ENCODE results near the gene KLHDC8B. TPM values are rescaled to one million over a fixed set of nuclear protein-coding genes. Genes with fewer than 3 reads are reported as not detected.

Gene KLHDC8B
- total and polyA plus RNA-seq, 7 donors, result 11.3 to 134 (median 95.3) TPM

- no peaks in the 10 kb centered on the region for H3K27me3 ChIP-seq
- intact Hi-C loops (cut with DNase I), result no loop called here
- H3K4me3 ChIP-seq, result no peak overlapping the region
- peaks cover 0 to 18% (median 11%) of the 10 kb centered on the region in 4 donors for H3K36me3 ChIP-seq
- H3K27ac ChIP-seq, result no peak overlapping the region
- TF ChIP-seq EP300 (IDR thresholded peaks at IDR 0.05) (no peak), CTCF (IDR thresholded peaks at IDR 0.05) (no peak), POLR2A (IDR thresholded peaks at IDR 0.05) (no peak), POLR2AphosphoS5 (IDR thresholded peaks at IDR 0.05) (no peak)
- H3K9me3 ChIP-seq, result no peaks in the 10 kb centered on the region
- no peak for DNase-seq
- 97% methylated on average over 21 of the region's 21 CpGs for WGBS, 2 donors
- peaks cover 0 to 23% (median 18%) of the 10 kb centered on the region in 4 donors for H3K4me1 ChIP-seq
Measured at GRCh38 chr3:49162751-49163419, 8.5 kb upstream of the KLHDC8B start.

GRCh38 chr3:49163609-49164008 is 7.8 kb upstream of the KLHDC8B start:
- Histone ChIP-seq H3K36me3 (peaks cover 0 to 18% (median 11%) of the 10 kb centered on the region in 4 donors), H3K9me3 (no peaks in the 10 kb centered on the region), H3K4me3 (no peak overlapping the region), H3K27me3 (no peaks in the 10 kb centered on the region), H3K4me1 (peaks cover 0 to 23% (median 18%) of the 10 kb centered on the region in 4 donors), H3K27ac (no peak overlapping the region)
- 95 to 97% methylated on average over 8 of the region's 8 CpGs for WGBS, 2 donors
- TF ChIP-seq POLR2AphosphoS5 (IDR thresholded peaks at IDR 0.05) (no peak), CTCF (IDR thresholded peaks at IDR 0.05) (no peak), EP300 (IDR thresholded peaks at IDR 0.05) (no peak)
- intact Hi-C loops (cut with DNase I), result no loop called here
- DNase-seq, result no peak

- peak overlapping the region; percentile 79 to 96 (median 86) for H3K4me3 ChIP-seq
- H3K27ac ChIP-seq, result peak overlapping the region; percentile 85 to 92 (median 88)
- WGBS, 2 donors, result 40 to 59% methylated on average over 6 of the region's 6 CpGs
- H3K36me3 ChIP-seq, result peaks cover 0 to 18% (median 11%) of the 10 kb centered on the region in 4 donors
- H3K9me3 ChIP-seq, result no peaks in the 10 kb centered on the region
- peaks cover 0 to 23% (median 19%) of the 10 kb centered on the region in 4 donors for H3K4me1 ChIP-seq
- intact Hi-C loops (cut with DNase I), result loop anchor here (5.0 kb wide), 1 partner anchor 33 kb away; the partner anchor contains the start of gene LAMB2
- TF ChIP-seq POLR2A (IDR thresholded peaks at IDR 0.05), result no peak
- no peak for TF ChIP-seq POLR2AphosphoS5 (IDR thresholded peaks at IDR 0.05)
- TF ChIP-seq EP300 (IDR thresholded peaks at IDR 0.05), result no peak
- no peak for TF ChIP-seq CTCF (IDR thresholded peaks at IDR 0.05)
- H3K27me3 ChIP-seq, result no peaks in the 10 kb centered on the region
- DNase-seq, result no peak
Measured at GRCh38 chr3:49164983-49165720, 6.2 kb upstream of the KLHDC8B start.

DNA sequence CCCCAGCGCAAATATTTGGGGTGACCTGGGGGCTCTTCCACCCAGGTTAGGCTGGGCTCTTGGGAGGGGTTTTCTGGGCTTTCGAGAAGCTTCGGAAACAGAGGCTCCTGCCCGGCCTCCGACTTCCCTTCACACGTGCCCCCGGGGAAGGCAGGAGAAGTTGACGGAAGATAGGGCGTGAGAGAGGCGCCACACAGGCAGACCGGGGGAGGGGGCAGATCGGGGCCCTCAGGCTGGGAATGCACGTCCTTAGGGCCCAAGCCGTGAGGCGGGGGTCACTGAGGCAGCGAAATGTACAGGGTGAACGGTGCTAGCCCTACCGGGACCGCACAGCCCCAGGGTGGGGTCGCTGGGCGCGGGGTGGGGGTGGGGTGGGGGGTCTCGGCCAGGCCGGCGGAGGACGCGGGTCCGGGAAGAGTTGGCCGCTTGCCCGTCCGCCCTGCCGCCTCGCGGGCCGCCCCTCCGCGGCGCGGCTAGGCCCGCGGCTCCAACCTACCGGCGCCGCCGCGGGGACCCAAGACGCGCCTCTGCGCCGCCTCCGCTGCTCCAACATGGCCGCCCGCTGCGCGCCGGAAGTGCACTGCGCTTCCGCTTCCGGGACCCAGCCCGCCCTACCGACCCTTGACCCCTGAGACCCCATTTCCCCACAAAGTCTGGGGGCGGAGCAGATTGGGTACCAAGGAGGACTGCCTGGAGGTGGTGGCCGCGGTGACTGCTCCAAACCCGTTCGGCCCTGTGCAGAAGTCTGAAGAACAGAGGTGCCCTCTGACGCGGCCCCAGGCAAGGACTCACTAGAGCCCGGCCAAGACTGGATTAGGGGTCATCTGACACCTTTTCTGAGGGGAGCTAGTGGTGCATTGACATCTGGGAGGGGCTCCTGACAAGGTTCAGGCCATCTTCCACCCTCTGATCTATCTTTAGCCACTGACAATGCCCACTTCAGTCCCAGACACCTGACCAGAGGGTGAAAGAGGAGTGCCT is 5.3 kb upstream of the KLHDC8B start, which contains the start of gene CCDC71:
TSS of gene CCDC71 (minus strand) at position 561 of the 981 bp plus-strand sequence. CDS start 2,123 bp downstream, outside the sequence.
- peak; percentile 86 for DNase-seq
- no peak for TF ChIP-seq EP300 (IDR thresholded peaks at IDR 0.05)
- TF ChIP-seq POLR2A (IDR thresholded peaks at IDR 0.05), result peak in 1 of 2 donors; percentile 12
- TF ChIP-seq POLR2AphosphoS5 (IDR thresholded peaks at IDR 0.05), result peak; percentile 67 to 94 (median 83)
- peaks cover 0 to 18% (median 11%) of the 10 kb centered on the region in 4 donors for H3K36me3 ChIP-seq
- H3K4me3 ChIP-seq, result peak within 1 kb of the TSS; percentile 79 to 96 (median 86)
- H3K27me3 ChIP-seq, result no peaks in the 10 kb centered on the region
- H3K27ac ChIP-seq, result peak within 1 kb of the TSS; percentile 85 to 92 (median 88)
- no peaks in the 10 kb centered on the region for H3K9me3 ChIP-seq
- 5 to 6% methylated on average over 69 of the region's 69 CpGs for WGBS, 2 donors
- peaks cover 0 to 32% (median 27%) of the 10 kb centered on the region in 4 donors for H3K4me1 ChIP-seq
- intact Hi-C loops (cut with DNase I), result loop anchor here (5.0 kb wide), 1 partner anchor 34 kb away; the partner anchor contains the start of gene LAMB2
